CD14-positive monocyte (primary cell): ENCODE results near the gene TTC7B. TPM values are rescaled to one million over a fixed set of nuclear protein-coding genes. Genes with fewer than 3 reads are reported as not detected.

Experiments used
- DNase-seq, 3 donors: peaks; one replicate each; pipeline ENCODE4 v3.0.0-alpha.2; 2011 to 2022
- H2AFZ ChIP-seq: 2 replicates; pipeline ENCODE4 v1.6.0; 2012; ENCODE audit warnings: mild to moderate bottlenecking, low read depth, low read length, inconsistent platforms; ENCODE audit not compliant: insufficient read depth, poor library complexity, severe bottlenecking
- H3K27ac ChIP-seq, 2 donors: 1 replicate in 1 of 2; 2 replicates in 1 of 2; pipeline ENCODE4 v1.5.1; 2012 to 2013; ENCODE audit warnings: low read length in 2 of 2, control low read depth in 1 of 2, inconsistent platforms in 1 of 2, low read depth in 1 of 2, mild to moderate bottlenecking in 1 of 2
- H3K27me3 ChIP-seq, 2 donors: one replicate each; pipeline versions ENCODE4 v1.6.0 to v1.6.1; 2011 to 2013; ENCODE audit warnings: low read length in 2 of 2; ENCODE audit not compliant: control insufficient read depth in 2 of 2, insufficient read depth in 2 of 2
- H3K36me3 ChIP-seq, 2 donors: replicated peaks in 1 of 2; 1 replicate in 1 of 2; 2 replicates in 1 of 2; pipeline versions ENCODE4 v1.5.1 to v1.6.1; 2012 to 2013; ENCODE audit warnings: low read length in 2 of 2, control low read depth in 1 of 2, inconsistent platforms in 1 of 2, mild to moderate bottlenecking in 1 of 2; ENCODE audit not compliant: insufficient read depth in 2 of 2, control insufficient read depth in 1 of 2
- H3K4me1 ChIP-seq, 2 donors: 1 replicate in 1 of 2; 2 replicates in 1 of 2; pipeline versions ENCODE4 v1.5.1 to v1.6.1; 2012 to 2013; ENCODE audit warnings: low read length in 2 of 2, control low read depth in 1 of 2, inconsistent platforms in 1 of 2, mild to moderate bottlenecking in 1 of 2, moderate library complexity in 1 of 2; ENCODE audit not compliant: insufficient read depth in 2 of 2, control insufficient read depth in 1 of 2
- H3K4me2 ChIP-seq: replicated peaks from 2 replicates; pipeline ENCODE3; 2012; ENCODE audit warnings: low read length, moderate library complexity, mild to moderate bottlenecking; ENCODE audit not compliant: poor library complexity, severe bottlenecking; ENCODE audit errors: extremely low read depth
- H3K4me3 ChIP-seq, 3 experiments: fragments of 200-600 bp in 1 of 3; sonication (generic) in 1 of 3; replicated peaks in 1 of 3; 1 replicate in 2 of 3; 2 replicates in 1 of 3; pipeline ENCODE4 v1.5.1; 2011 to 2013; ENCODE audit warnings: low read length in 3 of 3, mild to moderate bottlenecking in 3 of 3, control low read depth in 2 of 3, low read depth in 2 of 3, inconsistent platforms in 1 of 3, moderate library complexity in 1 of 3
- H3K79me2 ChIP-seq: 2 replicates; pipeline ENCODE4 v1.6.0; 2012; ENCODE audit warnings: mild to moderate bottlenecking, control low read depth, inconsistent platforms, low read length, moderate library complexity; ENCODE audit not compliant: insufficient read depth
- H3K9ac ChIP-seq: 2 replicates; pipeline ENCODE4 v1.6.0; 2017; ENCODE audit warnings: low read length, mild to moderate bottlenecking; ENCODE audit not compliant: insufficient read depth, poor library complexity, severe bottlenecking
- H3K9me3 ChIP-seq, 2 donors: replicated peaks in 1 of 2; 1 replicate in 1 of 2; 2 replicates in 1 of 2; pipeline versions ENCODE4 v1.5.1 to v1.6.1; 2012 to 2013; ENCODE audit warnings: low read length in 2 of 2, control low read depth in 1 of 2; ENCODE audit not compliant: control insufficient read depth in 1 of 2, insufficient read depth in 1 of 2
- H4K20me1 ChIP-seq: 2 replicates; pipeline ENCODE4 v1.6.0; 2012; ENCODE audit warnings: mild to moderate bottlenecking, low read length, control low read depth, moderate library complexity; ENCODE audit not compliant: insufficient read depth
- H3K27ac Mint-ChIP-seq, 7 donors: one replicate each; pipeline ENCODE4 v1.8.0; 2020; ENCODE audit warnings: mild to moderate bottlenecking in 7 of 7, mixed read lengths in 7 of 7, moderate library complexity in 6 of 7, inconsistent platforms in 2 of 7
- H3K27me3 Mint-ChIP-seq, 3 donors: one replicate each; pipeline ENCODE4 v1.8.0; 2021 to 2022; ENCODE audit warnings: low read depth in 3 of 3, mild to moderate bottlenecking in 3 of 3, mixed read lengths in 3 of 3, moderate library complexity in 3 of 3, inconsistent platforms in 1 of 3
- H3K36me3 Mint-ChIP-seq, 2 donors: one replicate each; pipeline ENCODE4 v1.8.0; 2020; ENCODE audit warnings: mixed read lengths in 2 of 2, inconsistent platforms in 1 of 2, mild to moderate bottlenecking in 1 of 2
- H3K4me1 Mint-ChIP-seq: one replicate; pipeline ENCODE4 v1.8.0; 2020; ENCODE audit warnings: mild to moderate bottlenecking, mixed read lengths
- H3K4me3 Mint-ChIP-seq, 2 donors: one replicate each; pipeline ENCODE4 v1.8.0; 2020; ENCODE audit warnings: mild to moderate bottlenecking in 2 of 2, mixed read lengths in 2 of 2, moderate library complexity in 1 of 2
- H3K9me3 Mint-ChIP-seq, 7 donors: one replicate each; pipeline ENCODE4 v1.8.0; 2020 to 2022; ENCODE audit warnings: mixed read lengths in 7 of 7, mild to moderate bottlenecking in 6 of 7, moderate library complexity in 6 of 7, inconsistent platforms in 2 of 7
- WGBS: methylation state at CpG from one replicate; pipeline ENCODE4 v1.1.5; 2013; ENCODE audit warnings: missing lambda C conversion rate; ENCODE audit not compliant: insufficient coverage; 5-methylcytosine and 5-hydroxymethylcytosine counted together
- intact Hi-C, 2 donors: fragments of 100-400 bp; cut with micrococcal nuclease; formaldehyde crosslinking; loops; one replicate each; pipeline versions ENCODE4 v1.15.0 to v1.15.1; 2023
- polyA plus RNA-seq, 3 donors: library from polyadenylated mRNA; depleted of rRNA in 1 of 3; unstranded in 2 of 3; stranded (reverse) in 1 of 3; fragments of 300-500 nt in 2 of 3; fragments of >200 nt in 1 of 3; fragmentation: Illumina TruSeq in 2 of 3; gene quantifications; 1 replicate in 2 of 3; 2 replicates in 1 of 3; pipeline ENCODE4 v1.2.3, GENCODE V29; 2012 to 2021
- TF ChIP-seq, protein P1 (sequence below): fragments of 200-600 bp; IDR thresholded peaks from one replicate; pipeline ENCODE4 v1.8.0; 2022; ENCODE audit warnings: antibody characterized with exemption, mild to moderate bottlenecking

The TTC7B gene
- polyA plus RNA-seq, 3 donors = 0.87 to 2.6 (median 1.2) TPM

DNA sequence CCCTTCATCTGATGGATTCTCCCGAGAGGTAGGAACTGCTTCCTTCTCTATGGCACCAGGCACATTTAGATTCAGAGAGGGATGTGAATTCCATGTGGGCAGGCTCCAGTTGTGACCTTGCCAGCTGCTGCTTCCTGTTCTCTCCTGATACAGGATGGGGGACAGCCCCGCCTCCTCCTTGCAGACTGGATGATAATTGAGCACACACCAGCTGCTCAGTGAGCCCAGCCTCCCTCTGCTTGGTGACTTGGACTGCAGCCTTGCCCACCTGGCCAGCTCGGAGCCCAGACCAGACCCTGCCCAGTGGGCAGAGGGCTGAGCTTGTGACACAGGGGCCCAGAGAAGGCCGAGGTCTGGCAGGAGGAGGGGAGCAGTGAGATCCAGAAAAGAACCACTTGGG, 329.2 kb downstream of the TTC7B start:
- Histone ChIP-seq H3K4me3 (no peak overlapping the region), H4K20me1 (no peaks in the 10 kb centered on the region), H3K9me3 (no peaks in the 10 kb centered on the region), H3K27ac (no peak overlapping the region), H3K36me3 (no peaks in the 10 kb centered on the region), H3K79me2 (no peaks in the 10 kb centered on the region), H3K27me3 (no peaks in the 10 kb centered on the region), H3K4me2 (no peak overlapping the region), H2AFZ (no peak overlapping the region), H3K4me1 (peaks cover 4 to 5% of the 10 kb centered on the region in 2 donors), H3K9ac (no peak overlapping the region)
- H3K4me3 Mint-ChIP-seq = no peak overlapping the region
- peaks cover 9% of the 10 kb centered on the region for H3K4me1 Mint-ChIP-seq
- peaks cover 2 to 8% (median 6%) of the 10 kb centered on the region in 3 donors for H3K27me3 Mint-ChIP-seq
- TF ChIP-seq, protein P1, sequence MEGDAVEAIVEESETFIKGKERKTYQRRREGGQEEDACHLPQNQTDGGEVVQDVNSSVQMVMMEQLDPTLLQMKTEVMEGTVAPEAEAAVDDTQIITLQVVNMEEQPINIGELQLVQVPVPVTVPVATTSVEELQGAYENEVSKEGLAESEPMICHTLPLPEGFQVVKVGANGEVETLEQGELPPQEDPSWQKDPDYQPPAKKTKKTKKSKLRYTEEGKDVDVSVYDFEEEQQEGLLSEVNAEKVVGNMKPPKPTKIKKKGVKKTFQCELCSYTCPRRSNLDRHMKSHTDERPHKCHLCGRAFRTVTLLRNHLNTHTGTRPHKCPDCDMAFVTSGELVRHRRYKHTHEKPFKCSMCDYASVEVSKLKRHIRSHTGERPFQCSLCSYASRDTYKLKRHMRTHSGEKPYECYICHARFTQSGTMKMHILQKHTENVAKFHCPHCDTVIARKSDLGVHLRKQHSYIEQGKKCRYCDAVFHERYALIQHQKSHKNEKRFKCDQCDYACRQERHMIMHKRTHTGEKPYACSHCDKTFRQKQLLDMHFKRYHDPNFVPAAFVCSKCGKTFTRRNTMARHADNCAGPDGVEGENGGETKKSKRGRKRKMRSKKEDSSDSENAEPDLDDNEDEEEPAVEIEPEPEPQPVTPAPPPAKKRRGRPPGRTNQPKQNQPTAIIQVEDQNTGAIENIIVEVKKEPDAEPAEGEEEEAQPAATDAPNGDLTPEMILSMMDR = no peak
- intact Hi-C loops = no loop called here
- WGBS = 40% methylated on average over 3 of the region's 4 CpGs
- H3K27ac Mint-ChIP-seq = no peak overlapping the region
- DNase-seq = no peak
- no peaks in the 10 kb centered on the region for H3K36me3 Mint-ChIP-seq
- H3K9me3 Mint-ChIP-seq = peaks cover 0 to 3% (median 0%) of the 10 kb centered on the region in 7 donors

DNA sequence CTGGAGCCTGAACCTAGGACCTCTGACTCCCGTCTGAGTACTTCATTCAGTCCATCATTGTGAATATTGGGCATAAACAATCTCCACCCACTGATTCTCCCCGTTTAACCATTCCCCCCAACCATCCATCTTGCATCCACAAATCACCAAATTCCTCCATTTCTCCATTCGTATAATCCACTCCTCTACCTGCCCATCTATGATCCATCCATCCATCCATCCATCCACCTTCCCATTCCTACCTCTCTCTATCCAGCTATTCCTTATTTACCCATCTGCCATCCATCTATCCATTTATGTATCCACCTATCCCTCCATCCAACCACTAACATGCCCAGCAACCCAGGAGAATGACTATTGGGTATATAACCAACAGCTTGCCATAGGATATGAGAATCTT, 331.9 kb downstream of the TTC7B start:
- Histone ChIP-seq H3K4me3 (no peak overlapping the region), H3K36me3 (no peaks in the 10 kb centered on the region), H3K4me1 (peaks cover 4 to 5% of the 10 kb centered on the region in 2 donors), H3K79me2 (no peaks in the 10 kb centered on the region), H3K27me3 (no peaks in the 10 kb centered on the region), H3K27ac (no peak overlapping the region), H3K9ac (no peak overlapping the region), H3K4me2 (no peak overlapping the region), H3K9me3 (peaks cover 0 to 4% of the 10 kb centered on the region in 2 donors), H2AFZ (no peak overlapping the region), H4K20me1 (no peaks in the 10 kb centered on the region)
- intact Hi-C loops = no loop called here
- H3K4me1 Mint-ChIP-seq = peaks cover 9% of the 10 kb centered on the region
- H3K27me3 Mint-ChIP-seq = peaks cover 4 to 6% (median 5%) of the 10 kb centered on the region in 3 donors
- no peak overlapping the region for H3K4me3 Mint-ChIP-seq
- H3K27ac Mint-ChIP-seq = no peak overlapping the region
- no peaks in the 10 kb centered on the region for H3K36me3 Mint-ChIP-seq
- 84% methylated on average over 3 of the region's 3 CpGs for WGBS
- TF ChIP-seq, protein P1 = no peak
- no peak for DNase-seq
- H3K9me3 Mint-ChIP-seq = peaks cover 3 to 10% (median 4%) of the 10 kb centered on the region in 7 donors
